Subcutaneous adipose tissue (tissue), 4 donors: Measurements from ENCODE around the gene GRN. TPM values are rescaled to one million over a fixed set of nuclear protein-coding genes. Genes with fewer than 3 reads are reported as not detected.

Experiments used
- total RNA-seq, 4 donors: library from RNA; depleted of rRNA; stranded (reverse); fragments of >200 nt; gene quantifications; one replicate each; pipeline ENCODE4 v1.1.0, GENCODE V29; 2016
- TF ChIP-seq, protein P1 (sequence below): fragments of 450-650 bp; IDR thresholded peaks from one replicate; pipeline ENCODE4 v1.5.1; 2016; ENCODE audit warnings: low read depth, mild to moderate bottlenecking, control low read depth, antibody characterized with exemption, moderate library complexity

The GRN gene
- total RNA-seq, 4 donors from 2014 or later = 201 to 823 (median 325) TPM

DNA sequence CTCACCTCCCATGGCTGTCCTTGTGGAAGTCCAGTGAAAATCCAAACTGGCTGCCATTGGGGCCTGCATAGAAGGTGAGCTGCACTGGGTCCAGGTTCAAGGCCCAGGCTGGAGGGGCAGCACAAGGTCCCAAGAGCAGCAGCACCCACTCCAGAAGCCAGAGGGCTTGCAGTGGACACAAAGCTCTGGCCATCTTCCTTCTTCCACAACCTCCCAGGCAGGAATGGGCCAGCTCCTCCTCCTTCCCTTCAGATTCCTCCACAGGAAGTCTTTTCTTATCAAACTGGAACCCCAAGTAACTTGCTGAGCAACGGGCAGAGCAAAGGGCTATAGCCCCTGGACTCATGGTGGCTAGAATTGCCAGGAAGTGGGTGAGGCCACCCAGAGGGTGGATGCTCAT, 44.2 kb downstream of the GRN start, which contains the start of gene ITGA2B:
Gene ITGA2B, minus strand, starts transcription at position 369 of the 400 bp plus-strand sequence. Its CDS starts 176 bp downstream, at position 193.
- TF ChIP-seq, protein P1, sequence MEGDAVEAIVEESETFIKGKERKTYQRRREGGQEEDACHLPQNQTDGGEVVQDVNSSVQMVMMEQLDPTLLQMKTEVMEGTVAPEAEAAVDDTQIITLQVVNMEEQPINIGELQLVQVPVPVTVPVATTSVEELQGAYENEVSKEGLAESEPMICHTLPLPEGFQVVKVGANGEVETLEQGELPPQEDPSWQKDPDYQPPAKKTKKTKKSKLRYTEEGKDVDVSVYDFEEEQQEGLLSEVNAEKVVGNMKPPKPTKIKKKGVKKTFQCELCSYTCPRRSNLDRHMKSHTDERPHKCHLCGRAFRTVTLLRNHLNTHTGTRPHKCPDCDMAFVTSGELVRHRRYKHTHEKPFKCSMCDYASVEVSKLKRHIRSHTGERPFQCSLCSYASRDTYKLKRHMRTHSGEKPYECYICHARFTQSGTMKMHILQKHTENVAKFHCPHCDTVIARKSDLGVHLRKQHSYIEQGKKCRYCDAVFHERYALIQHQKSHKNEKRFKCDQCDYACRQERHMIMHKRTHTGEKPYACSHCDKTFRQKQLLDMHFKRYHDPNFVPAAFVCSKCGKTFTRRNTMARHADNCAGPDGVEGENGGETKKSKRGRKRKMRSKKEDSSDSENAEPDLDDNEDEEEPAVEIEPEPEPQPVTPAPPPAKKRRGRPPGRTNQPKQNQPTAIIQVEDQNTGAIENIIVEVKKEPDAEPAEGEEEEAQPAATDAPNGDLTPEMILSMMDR = no peak

DNA sequence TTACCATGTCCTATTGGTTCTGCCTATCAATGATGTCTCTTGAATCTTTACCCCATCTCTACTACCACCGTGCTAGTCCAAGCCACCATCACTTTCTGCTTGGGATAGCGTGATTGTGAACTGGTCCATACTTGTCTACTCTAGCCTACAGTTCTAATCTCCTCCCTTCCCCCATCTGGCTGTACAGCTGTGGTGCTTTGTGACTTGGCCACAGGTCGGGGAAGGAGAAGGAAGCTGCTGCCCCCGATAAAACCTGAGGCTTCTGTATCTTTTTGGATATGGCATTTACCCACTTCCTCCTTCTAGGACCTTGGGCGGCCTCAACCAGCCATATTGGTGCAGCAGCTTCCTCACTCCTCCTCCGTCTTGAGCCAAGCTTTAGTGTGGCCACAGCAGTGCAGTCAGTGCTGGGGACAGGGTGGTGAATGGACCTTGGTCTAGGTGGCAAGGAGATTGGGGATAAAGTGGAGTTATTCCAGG, 44.7 kb downstream of the GRN start:
- TF ChIP-seq, protein P1 = no peak

DNA sequence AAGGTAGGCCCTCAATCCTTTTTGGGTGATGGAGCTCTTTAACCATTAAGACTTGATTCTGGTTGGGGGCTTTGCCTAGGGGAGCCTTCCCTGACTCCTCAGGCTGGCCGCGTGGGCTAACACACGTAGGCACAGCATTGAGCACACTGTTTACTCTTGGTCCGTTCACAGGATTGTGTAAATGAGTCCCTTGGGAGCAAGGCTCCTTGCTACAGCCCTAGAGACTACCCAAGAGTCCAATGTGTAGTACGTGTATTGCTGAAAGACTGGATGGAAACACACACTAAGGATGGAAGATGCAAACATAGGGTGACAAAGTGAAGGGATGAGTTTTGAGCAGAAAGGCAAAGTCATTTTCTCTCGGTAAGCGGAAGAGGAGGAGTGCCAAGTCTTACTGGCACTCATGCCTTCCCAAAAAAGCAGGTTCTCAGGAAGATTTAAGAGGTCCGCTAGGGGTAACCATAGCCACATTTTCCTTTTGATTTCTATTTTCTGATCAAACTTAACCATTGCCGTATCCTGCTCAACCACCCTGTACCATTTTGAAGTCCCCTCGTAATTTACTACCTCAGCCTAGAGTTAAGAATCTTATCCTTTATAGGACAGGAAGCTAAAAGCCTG, 45.3 kb downstream of the GRN start:
- TF ChIP-seq, protein P1 = no peak

- TF ChIP-seq, protein P1 = no peak
Observed at GRCh38 chr17:44394833-44395232, 49.7 kb downstream of the GRN start.

DNA sequence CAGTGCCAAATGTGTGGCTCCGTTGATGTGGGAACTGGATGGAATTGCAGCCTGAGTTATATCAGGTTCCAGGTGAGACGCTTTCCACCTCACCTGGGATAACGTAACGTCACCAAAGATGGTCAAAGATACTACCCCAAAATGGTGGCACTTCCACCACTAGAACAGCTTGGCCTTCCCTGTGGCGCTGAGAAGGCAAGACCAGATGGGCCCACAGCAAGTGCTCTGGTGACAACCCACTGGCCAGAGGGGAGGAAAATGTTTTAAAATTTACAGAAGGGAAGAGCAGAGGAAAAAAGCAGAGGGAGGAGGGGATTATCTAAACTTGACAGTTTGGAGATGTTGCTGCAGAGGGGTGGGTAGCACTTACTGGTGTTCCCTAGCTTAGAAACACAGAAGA, 51.8 kb downstream of the GRN start:
- TF ChIP-seq, protein P1 = no peak

DNA sequence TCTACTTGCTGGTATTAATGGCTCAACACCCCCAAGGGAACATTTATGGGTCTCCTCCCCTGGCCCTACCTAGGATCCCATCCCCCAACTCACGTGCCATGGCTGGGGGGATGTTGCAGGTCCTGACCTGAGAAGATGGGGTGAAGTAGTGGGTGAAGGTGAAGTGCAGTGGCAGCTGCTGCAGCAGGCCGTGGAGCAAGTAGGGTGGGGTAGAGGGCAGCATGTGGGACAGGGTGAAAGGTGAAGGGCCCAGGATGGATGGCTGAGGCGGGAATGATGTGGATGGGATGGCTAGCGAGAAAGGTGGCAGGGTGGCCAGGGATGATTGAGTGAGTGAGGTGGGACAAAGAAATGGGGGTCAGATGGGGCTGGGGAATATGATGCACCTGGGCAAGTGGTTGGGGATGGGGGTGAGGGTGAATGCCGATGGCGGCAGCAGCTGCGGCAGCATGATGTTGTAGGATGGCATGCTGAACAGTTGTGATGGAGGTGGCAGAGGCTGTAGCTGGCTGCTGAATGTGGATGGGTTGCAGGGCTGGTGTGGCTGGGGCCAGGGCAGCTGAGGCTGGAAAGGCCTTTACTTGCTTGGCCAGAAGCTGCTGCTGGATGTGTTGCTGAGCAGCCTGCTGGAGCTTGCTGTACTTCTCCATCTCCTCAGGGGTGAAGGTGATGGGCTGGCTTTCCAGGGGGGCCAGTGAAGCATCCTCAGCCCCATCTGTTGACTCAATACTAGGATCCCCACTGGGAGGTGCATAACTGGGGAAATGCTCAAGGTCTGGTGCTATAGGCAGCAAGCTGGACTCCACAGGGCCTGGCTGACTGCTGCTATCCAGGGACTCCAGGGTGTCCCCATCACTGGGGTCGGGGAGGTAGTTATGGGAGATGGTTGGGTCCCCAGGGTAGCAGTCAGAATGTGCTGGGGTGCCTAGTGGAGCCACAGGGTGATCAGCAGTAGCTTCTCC, 52.7 kb downstream of the GRN start:
- TF ChIP-seq, protein P1 = no peak
